ENCODE data around the gene GPRIN1.

DNA sequence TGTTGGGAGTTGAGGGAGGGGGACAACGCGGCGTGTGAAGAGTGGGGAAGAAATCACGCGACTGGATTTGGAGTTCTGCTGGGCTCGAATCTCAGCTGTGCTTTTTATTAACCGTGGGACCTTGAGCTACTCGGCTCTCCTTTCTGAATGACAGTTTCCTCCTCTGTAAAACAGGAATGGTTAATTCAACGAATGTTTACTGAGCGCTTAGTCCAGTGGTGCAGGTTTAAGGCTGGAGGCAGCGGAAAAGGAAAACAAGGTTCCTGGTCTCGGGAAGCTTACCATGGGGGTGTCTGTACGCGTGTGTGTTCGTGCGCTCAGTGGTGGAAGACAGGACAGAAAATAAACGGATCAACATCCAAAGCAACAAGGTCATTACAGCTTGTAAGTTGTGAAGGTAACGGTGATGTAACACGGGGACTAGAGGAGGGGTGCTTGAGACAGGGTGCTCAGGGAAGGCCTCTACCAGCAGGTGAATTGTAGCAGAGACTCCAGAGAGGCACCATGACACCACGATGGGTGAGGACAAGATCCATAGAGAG lies 20.8 kb upstream of the GPRIN1 start:
- TF ChIP-seq GATA2 (IDR thresholded peaks at IDR 0.05; ENCODE audit: low read depth, low read length), result no peak
- TF ChIP-seq GATA3 (IDR thresholded peaks at IDR 0.05; ENCODE audit: low read depth, low read length), result no peak

Measured in SH-SY5Y (cell line).